WTC11 (cell line): ENCODE measurements around the gene NLRP14. TPM values are rescaled to one million over a fixed set of nuclear protein-coding genes. Genes with fewer than 3 reads are reported as not detected.

ENCODE experiments used
- ARID4B ChIP-seq: sonication (generic); formaldehyde crosslinking; IDR thresholded peaks from 2 replicates; pipeline ENCODE4 v1.8.0; 2023; ENCODE audit warnings: missing genetic modification reagents, mild to moderate bottlenecking, borderline replicate concordance
- ATF3 ChIP-seq: sonication (generic); formaldehyde crosslinking; conservative IDR thresholded peaks from 2 replicates; pipeline ENCODE4 v1.8.1; 2022; ENCODE audit warnings: mild to moderate bottlenecking, missing genetic modification reagents
- ATF6 ChIP-seq: sonication (generic); formaldehyde crosslinking; IDR thresholded peaks from 2 replicates; pipeline ENCODE4 v1.8.1; 2023; ENCODE audit warnings: mild to moderate bottlenecking, missing genetic modification reagents
- CREM ChIP-seq: sonication (generic); formaldehyde crosslinking; IDR thresholded peaks from 2 replicates; pipeline ENCODE4 v1.8.1; 2022; ENCODE audit warnings: mild to moderate bottlenecking, missing genetic modification reagents, moderate library complexity
- E2F5 ChIP-seq: sonication (generic); formaldehyde crosslinking; IDR thresholded peaks from 2 replicates; pipeline ENCODE4 v1.8.1; 2022; ENCODE audit warnings: mild to moderate bottlenecking, moderate library complexity, missing genetic modification reagents
- ELF4 ChIP-seq: sonication (generic); formaldehyde crosslinking; IDR thresholded peaks from 2 replicates; pipeline ENCODE4 v1.8.1; 2022; ENCODE audit warnings: low read depth, mild to moderate bottlenecking, moderate library complexity, missing genetic modification reagents
- EMX1 ChIP-seq: fragments of 250-450 bp; sonication (Bioruptor Pico); IDR thresholded peaks from 2 replicates; pipeline ENCODE4 v1.8.0; 2021; ENCODE audit warnings: mild to moderate bottlenecking
- MLX ChIP-seq: sonication (generic); formaldehyde crosslinking; IDR thresholded peaks from 2 replicates; pipeline ENCODE4 v1.8.1; 2023; ENCODE audit warnings: mild to moderate bottlenecking, missing genetic modification reagents, moderate library complexity
- MXD4 ChIP-seq: fragments of 250-450 bp; sonication (Bioruptor Pico); IDR thresholded peaks from 2 replicates; pipeline ENCODE4 v1.8.0; 2021; ENCODE audit warnings: mild to moderate bottlenecking, moderate library complexity, borderline replicate concordance
- MYBL2 ChIP-seq: sonication (generic); formaldehyde crosslinking; IDR thresholded peaks from 2 replicates; pipeline ENCODE4 v1.8.1; 2023; ENCODE audit warnings: mild to moderate bottlenecking, moderate library complexity, missing genetic modification reagents
- NR1H2 ChIP-seq: sonication (generic); formaldehyde crosslinking; IDR thresholded peaks from 2 replicates; pipeline ENCODE4 v1.9.0; 2021; ENCODE audit warnings: mild to moderate bottlenecking, moderate library complexity, missing genetic modification reagents
- NR2C2 ChIP-seq: sonication (generic); formaldehyde crosslinking; IDR thresholded peaks from 2 replicates; pipeline ENCODE4 v1.8.0; 2022; ENCODE audit warnings: mild to moderate bottlenecking, missing genetic modification reagents
- OVOL2 ChIP-seq: fragments of 250-450 bp; sonication (Bioruptor Pico); IDR thresholded peaks from 2 replicates; pipeline ENCODE4 v1.9.0; 2021; ENCODE audit warnings: mild to moderate bottlenecking, borderline replicate concordance
- SOX15 ChIP-seq: fragments of 250-450 bp; sonication (Bioruptor Pico); IDR thresholded peaks from 2 replicates; pipeline ENCODE4 v1.9.0; 2021; ENCODE audit warnings: mild to moderate bottlenecking
- TEAD1 ChIP-seq: sonication (generic); formaldehyde crosslinking; IDR thresholded peaks from 2 replicates; pipeline ENCODE4 v1.8.0; 2022; ENCODE audit warnings: mild to moderate bottlenecking, missing genetic modification reagents
- USF1 ChIP-seq: sonication (generic); formaldehyde crosslinking; IDR thresholded peaks from 2 replicates; pipeline ENCODE4 v1.8.0; 2022; ENCODE audit warnings: mild to moderate bottlenecking, missing genetic modification reagents
- ZMAT4 ChIP-seq: fragments of 250-450 bp; sonication (Bioruptor Pico); IDR thresholded peaks from 2 replicates; pipeline ENCODE4 v1.9.0; 2021; ENCODE audit warnings: mild to moderate bottlenecking
- ZNF281 ChIP-seq: sonication (generic); formaldehyde crosslinking; IDR thresholded peaks from 2 replicates; pipeline ENCODE4 v1.8.0; 2023; ENCODE audit warnings: mild to moderate bottlenecking, missing genetic modification reagents
- ZNF423 ChIP-seq: fragments of 250-450 bp; sonication (Bioruptor Pico); IDR thresholded peaks from 2 replicates; pipeline ENCODE4 v2.1.2; 2022; ENCODE audit warnings: mild to moderate bottlenecking, moderate library complexity
- ZNF425 ChIP-seq: fragments of 250-450 bp; sonication (Bioruptor Pico); conservative IDR thresholded peaks from 2 replicates; pipeline ENCODE4 v1.9.0; 2021; ENCODE audit warnings: mild to moderate bottlenecking
- ZNF671 ChIP-seq: fragments of 250-450 bp; sonication (Bioruptor Pico); IDR thresholded peaks from 2 replicates; pipeline ENCODE4 v1.8.0; 2021; ENCODE audit warnings: mild to moderate bottlenecking
- ZSCAN18 ChIP-seq: fragments of 250-450 bp; sonication (Bioruptor Pico); IDR thresholded peaks from 2 replicates; pipeline ENCODE4 v2.1.2; 2022; ENCODE audit warnings: mild to moderate bottlenecking, moderate library complexity
- total RNA-seq: library from RNA; stranded (reverse); gene quantifications from 3 replicates; pipeline ENCODE4 v1.2.3, GENCODE V29; 2021

Gene NLRP14
- total RNA-seq, 1 experiment from 2014 or later, result 0.07 TPM

- TF ChIP-seq ZNF281 (CRISPR knock-in tag), result no peak
- TF ChIP-seq MXD4 (CRISPR knock-in tag), result no peak
- TF ChIP-seq MLX (CRISPR knock-in tag), result no peak
- no peak for TF ChIP-seq EMX1 (CRISPR knock-in tag)
- TF ChIP-seq ZSCAN18 (CRISPR knock-in tag), result no peak
- TF ChIP-seq NR1H2 (CRISPR knock-in tag), result no peak
- TF ChIP-seq OVOL2, result no peak
- peak; percentile 34; the same call in 1 of the 2 replicates for TF ChIP-seq MYBL2
- no peak for TF ChIP-seq ZNF425 (CRISPR knock-in tag)
- peak; percentile 65; the same call in 1 of the 2 replicates for TF ChIP-seq CREM (CRISPR knock-in tag)
- TF ChIP-seq ARID4B (CRISPR knock-in tag), result no peak; the same call in 1 of the 2 replicates
- TF ChIP-seq NR2C2 (CRISPR knock-in tag), result 0 out of 2 replicates have a peak, but pooled peaks have one; percentile 18
- no peak for TF ChIP-seq ZMAT4
- TF ChIP-seq ATF3 (CRISPR knock-in tag), result no peak
- TF ChIP-seq ATF6 (CRISPR knock-in tag), result no peak
- TF ChIP-seq ELF4 (CRISPR knock-in tag), result peak; percentile 67; the same call in 1 of the 2 replicates
- no peak for TF ChIP-seq ZNF423 (CRISPR knock-in tag)
- peak; percentile 50; the same call in 1 of the 2 replicates for TF ChIP-seq USF1 (CRISPR knock-in tag)
- no peak for TF ChIP-seq SOX15 (CRISPR knock-in tag)
- TF ChIP-seq E2F5 (CRISPR knock-in tag), result peak; percentile 99
- peak; percentile 91 for TF ChIP-seq TEAD1
- no peak for TF ChIP-seq ZNF671 (CRISPR knock-in tag)
Measured at GRCh38 chr11:7020183-7020917, at the start of gene NLRP14, which contains the start of gene ZNF214 (continued).
